ELF-1 (cell line): Measurements from ENCODE around the gene CCDC167.

Experiments
- DNase-seq: peaks from one replicate; pipeline ENCODE4 v3.0.0-alpha.2; 2016; ENCODE audit warnings: low read depth, low spot score

The CCDC167 gene

DNA sequence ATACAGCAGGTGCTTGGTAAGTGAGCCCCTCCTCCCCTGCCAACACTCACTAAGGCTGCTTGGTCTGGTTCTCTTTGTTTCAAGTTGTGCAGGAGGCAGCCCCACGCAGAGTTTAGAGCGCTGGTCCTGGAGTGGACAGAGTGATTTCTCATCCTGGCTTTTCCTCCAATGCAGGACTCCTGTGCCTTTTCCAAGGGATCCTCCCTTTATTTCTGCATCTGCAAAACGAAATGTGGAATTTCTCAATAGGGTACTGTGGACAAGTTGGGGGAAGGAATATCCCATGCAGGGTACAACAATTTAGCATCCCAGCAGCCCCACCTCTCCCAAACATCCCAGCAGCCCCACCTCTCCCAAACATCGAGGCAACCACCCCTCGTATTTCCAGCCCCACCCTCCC, 30.6 kb upstream of the CCDC167 start:
- no peak for DNase-seq

DNA sequence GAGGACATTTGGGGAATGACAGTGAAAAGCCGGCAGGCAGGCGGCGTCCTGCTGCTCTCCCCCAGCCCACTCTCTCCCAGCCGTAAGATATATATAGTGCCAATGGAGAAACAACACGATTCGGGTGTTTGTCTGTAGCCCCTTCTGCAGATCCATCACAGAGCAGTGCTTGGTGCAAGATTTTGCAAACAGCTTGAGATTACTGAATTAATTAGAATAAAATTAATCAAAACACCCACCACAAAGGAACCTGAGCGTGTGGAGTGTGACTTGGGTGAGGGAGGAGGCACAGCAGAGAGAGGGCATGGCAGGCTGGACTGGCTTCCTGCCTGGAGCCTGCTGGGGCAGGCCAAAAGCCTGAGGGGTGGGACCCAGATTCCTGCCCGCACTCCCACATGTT, 28.8 kb upstream of the CCDC167 start:
- no peak for DNase-seq

DNA sequence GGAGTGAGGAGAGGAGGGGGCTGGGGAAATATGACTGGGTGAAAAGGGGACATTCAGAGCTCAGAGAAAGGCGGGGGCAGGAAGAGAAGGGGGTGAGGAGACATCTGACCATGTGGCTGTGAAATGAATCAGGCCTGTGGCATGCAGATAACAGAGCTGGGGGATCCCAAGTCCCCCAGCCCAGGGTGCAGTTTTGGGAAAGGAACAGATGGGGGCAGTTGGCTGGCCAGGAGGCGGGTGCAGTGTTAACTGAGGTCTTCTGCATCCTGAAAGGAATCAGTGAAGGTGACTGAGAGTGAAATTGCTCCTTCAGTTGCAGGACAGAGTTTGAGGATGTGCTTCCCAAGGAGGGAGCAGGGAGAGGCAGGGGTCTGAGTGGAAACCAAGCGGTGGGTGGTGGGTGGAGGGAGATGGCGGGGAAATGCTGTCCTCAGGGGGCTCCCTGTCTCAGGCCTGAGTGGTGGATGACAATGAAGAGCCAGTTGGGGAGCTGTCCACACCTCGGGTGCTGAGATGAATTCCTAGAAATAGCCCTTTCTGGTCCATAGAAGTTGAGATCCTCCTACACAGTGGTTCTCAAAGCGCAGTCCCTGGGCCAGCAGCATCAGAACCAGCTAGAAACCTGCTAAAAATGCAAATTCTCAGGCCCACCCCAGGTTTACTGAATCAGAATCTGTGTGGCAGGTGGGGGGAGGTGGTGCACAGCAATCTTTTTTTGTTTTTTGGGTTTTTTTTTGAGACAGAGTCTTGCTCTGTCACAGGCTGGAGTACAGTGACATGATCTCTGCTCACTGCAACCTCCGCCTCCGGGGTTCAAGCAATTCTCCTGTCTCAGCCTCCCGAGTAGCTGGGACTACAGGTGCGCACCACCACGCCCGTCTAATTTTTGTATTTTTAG, 26.0 kb upstream of the CCDC167 start:
- peak; percentile 62 for DNase-seq

DNA sequence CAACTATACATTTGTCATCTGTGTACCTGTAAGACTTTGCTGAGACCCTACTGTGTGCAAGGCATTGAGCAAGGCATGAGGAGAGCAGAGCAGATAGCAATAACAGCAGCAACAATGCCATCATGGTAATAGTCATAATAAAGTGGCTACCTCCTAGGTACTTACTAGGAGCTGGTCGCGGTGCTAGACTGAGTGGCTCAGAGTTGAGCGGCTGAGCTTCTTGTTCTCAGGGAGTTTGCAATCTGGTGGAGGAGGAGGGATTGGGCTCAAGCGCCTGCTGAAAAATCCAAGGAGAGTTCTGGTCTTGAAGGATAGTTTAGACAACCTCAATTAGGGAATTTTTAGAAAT, 25.3 kb upstream of the CCDC167 start:
- no peak for DNase-seq

DNA sequence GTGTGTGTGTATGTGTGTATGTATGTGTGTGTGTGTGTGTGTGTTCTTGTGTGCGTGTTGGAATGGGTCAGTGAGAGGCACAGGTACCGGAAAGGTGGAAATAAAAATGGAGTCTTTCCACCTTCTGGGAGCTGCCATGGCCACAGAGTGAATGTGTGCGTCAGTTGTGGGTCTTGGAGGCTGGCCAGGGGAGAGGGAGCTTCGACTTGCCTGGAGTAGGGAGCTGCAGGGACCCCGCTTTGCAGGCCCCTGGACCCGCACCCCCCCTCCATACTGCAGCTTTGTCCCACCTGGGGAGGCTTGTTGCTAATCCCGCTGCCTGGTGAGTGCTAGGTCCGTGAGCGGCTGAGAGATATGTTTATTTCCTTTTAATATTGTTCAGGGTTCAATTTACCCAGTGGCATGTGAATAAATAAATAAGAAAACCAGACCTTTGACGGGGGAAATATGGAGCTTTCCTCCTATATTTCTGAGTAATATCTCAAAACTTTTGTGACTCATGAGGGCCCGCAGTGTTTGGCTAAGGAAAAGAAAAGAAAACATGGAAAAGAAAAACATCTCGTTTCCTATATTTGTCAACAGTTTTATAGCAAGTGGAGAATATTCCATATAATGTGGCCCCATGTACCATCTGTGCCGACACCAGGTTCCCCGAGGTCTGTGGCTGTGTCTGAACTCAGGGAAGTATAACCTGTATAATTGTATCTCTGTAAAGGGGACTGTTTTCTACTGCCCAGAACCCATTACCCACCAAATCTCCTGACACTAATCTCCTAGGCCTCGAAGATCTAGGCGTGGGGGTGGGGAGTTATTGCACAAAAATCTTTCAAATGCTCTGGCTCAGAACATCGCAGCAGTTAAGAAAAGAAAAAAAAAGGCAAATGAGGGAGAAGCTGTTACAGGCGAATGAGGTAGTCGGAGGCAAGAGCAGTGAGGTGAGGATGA, 24.6 kb upstream of the CCDC167 start:
- DNase-seq, result no peak

DNA sequence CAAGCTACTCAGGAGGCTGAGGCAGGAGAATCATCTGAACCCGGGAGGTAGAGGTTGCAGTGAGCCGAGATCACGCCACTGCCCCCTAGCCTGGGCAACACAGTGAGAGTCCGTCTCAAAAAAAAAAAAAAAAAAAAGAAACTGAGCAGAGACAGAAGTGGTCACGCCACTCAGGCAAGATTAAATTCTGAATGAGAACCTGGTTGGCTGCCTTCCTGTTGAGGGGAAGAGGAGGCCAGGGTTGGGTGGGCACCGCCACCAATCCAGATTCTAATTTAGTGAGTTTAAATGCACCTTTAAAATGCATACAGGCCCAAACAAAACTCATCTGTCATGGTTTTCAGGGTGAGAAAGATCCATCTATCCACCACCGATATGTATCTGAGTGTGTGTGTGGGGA, 23.7 kb upstream of the CCDC167 start:
- DNase-seq, result no peak

DNA sequence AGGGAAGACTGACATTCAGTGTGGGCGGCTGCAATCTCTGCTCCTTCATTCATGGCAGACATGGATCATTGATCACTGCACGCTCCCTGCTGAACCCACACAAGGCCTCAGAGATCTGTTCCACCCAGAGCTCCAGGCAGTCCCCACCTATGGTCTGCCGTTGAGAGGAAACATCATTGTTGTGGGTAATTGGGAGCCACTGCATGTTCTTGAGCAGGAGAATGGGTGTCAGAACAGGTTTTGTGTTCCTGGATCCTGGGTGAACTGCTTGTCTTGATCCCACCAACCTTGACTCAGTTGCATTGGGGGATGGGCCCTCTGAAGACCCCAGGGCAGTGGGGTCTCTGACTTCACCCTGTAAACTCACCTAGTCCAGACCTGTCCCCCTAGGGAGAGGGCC, 23.1 kb upstream of the CCDC167 start:
- no peak for DNase-seq

DNA sequence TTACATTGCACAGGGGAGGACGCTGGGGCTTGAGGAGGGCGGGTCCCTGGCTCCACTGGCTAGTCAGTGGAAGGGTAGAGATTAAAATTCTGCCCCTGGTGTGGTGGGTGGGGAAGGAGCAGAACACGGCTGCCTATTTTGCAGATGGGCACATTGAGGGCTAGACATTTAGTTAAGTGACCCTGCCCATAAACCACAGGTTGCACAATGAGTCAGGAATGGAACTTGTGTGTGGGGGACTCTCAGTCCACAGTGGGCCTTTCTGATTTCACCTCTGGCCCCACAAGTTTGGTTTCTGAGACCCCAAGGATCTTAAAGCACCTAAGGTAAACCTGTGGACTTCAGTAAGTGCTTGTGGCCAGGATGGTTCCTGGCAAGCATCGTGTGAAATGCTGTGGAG, 22.0 kb upstream of the CCDC167 start:
- no peak for DNase-seq

DNA sequence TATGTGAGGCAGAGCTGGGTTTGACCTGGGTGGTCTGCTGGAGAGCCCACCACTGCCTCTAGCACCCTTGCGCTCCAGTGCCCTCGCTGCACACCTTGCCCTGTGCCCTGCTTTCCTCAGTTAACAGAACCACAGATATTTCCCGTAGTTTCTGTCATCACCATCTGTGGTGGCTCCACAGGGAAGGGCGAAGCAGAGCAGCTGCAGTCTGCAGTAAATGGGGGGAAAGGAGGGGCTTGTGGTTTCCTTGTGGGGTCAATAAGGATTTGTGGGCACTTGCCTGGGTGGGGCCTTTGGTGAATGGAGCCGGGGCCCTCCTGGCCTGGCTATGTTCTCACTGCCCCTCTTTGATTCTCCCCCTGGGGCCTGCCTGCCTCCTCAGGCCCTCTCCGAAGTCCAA, 21.2 kb upstream of the CCDC167 start:
- no peak for DNase-seq

DNA sequence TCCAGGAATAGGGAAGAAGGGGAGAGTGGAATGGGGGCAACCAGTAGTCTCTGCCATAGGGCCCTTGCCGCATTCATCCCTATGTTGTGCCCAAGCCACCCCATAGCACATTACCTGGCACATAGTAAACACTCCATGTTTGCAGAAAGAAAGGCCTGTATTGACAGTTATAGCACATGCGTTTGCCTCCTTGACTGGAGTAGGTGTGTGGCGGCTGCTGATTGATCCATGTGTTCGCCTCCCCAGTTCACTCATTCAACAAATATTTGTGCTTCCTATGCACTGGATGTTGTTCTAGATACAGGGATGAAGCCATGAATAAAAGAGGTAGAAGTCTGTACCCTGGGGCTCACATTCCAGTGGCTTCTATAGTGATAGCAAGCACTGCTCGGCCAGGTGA, 19.8 kb upstream of the CCDC167 start:
- DNase-seq, result no peak

DNA sequence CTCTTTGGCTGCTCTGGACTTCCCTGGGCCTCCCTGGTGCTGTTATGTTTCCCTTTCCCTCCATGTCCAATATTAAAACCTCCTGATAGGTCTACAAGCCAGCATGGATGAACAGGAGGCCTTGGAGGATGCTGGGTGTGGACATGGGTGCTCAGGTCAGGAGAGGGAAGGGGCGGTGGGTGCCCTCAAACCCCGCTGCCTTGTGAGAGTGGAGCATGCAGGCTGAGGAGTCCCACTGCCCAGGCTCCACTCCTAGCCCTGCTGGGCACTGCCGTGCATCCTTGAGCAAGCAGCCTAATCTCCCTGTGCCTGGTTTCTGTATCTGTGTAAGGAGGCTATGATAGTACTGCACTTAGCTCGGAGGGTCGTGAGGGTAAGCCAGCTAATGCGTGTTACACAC, 18.4 kb upstream of the CCDC167 start:
- DNase-seq, result no peak

DNA sequence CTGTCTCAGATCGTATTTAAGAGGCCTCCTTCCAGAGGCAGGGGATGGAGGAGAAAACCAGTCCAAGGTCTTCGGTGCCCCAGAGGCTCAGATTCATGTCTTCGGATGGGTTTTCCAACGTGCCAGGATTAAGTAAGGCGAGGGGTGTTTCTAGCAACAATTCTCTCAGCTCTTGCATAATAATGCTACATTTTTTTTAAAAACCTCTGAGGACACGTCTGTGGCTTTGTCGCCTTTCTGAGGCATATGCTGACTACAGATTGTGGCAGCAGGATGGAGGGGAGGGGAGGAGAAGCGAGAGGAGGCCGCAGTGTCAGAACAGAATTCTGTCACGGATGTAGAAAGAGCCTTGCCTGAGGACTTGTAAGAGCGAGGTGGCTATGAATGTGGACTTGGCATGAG, 17.7 kb upstream of the CCDC167 start:
- DNase-seq, result no peak

DNA sequence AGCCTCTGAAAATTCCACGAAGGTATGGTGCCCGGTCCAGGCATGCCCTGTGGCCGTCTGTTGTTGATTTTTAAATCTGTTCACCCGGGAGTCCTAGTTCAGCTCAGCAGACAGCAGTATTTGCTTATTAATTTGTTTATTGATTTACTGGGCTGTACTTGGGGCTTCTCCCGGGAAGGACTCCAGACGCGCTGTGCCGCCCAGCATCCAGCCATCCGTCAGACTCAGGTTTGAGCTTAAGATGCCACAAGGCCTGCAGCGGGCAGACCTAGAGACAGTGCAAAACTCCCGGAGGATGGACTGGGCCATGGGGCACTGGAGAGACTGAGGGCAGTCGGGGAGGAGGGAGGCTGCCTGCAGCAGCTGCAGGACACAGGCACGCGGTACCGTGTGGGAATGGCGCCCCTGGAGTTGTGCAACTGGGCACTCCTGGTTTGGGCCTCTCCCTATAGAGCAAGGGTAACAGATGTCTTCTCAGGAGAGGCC, 17.3 kb upstream of the CCDC167 start:
- DNase-seq, result no peak

DNA sequence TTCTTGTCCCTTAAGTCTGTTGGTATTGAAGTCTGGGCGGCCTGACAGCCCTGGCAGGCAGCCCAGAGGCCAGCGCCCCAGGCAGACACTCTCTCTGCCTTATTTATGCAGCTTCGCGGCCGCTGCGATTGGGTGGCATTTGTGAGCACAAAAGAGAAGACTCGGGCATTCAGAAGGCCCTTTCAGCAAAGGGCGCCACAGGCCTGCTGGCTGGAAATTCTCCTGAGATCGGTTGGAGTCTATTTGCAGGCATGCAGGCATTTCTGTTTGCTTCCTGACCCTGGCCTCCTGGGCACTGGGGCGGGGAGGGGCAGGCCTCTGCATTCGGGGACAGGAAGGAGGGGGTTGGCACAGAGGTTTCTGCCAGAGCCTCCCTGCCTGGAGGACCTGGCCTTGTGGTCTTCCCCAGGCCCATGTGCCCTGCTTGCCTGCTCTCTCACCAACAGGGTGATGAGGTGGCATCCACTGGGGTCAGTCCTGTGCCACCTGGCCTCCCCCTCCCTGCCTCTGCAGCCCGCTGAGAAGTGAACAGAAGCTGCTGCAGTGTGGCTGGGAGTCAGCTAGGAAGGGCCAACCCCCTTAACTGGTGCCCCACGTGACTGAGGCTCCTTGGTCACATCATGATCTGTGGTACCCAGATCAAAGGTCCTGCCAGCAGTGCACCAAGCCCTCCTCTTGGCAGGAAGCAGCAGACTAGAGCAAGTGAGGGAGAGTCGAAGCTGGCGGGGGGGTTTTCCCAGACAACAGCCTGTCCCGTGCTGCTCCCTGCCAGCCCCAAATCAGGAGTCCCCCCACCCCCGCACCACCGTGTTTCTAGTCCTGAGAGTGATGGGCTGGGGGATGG, 16.6 kb upstream of the CCDC167 start:
- peak; percentile 50 for DNase-seq

DNA sequence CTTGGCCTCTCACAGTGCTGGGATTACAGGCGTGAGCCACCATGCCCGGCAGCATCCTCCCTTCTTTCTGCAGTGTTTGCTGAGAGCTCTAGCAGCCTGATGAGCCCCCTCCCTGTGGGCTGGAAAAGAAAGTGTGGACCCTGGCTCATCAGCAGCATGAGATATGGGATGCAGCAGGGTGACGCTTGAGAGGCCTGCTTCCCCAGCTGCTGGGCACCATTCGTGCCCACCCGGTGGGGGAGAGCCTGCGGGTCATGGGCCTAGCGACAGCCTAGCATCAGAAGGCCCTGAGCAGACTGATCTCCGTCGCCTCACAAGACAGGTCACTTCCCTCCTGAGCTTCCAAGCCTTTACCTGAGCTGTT, 16.0 kb upstream of the CCDC167 start:
- no peak for DNase-seq

DNA sequence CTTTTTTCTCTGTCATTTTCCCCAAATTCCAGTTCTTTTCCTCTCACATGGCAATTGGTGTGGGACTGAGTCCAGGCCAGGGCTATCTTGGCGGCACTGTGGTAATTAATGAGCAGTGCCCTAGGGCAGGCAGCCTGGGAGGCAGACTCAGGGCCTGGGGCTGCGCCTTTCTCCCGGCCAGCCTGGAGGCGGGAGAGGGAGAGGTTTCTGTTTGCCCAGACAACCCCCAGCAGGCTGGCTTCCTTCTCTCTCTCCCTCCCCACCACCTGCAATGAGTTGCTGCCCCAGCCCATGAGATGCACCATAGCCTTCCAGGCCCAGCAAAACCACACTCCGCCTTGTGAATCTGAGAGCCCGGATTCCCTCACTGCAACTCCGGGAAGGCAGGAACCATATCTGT, 15.1 kb upstream of the CCDC167 start:
- peak; percentile 73 for DNase-seq

DNA sequence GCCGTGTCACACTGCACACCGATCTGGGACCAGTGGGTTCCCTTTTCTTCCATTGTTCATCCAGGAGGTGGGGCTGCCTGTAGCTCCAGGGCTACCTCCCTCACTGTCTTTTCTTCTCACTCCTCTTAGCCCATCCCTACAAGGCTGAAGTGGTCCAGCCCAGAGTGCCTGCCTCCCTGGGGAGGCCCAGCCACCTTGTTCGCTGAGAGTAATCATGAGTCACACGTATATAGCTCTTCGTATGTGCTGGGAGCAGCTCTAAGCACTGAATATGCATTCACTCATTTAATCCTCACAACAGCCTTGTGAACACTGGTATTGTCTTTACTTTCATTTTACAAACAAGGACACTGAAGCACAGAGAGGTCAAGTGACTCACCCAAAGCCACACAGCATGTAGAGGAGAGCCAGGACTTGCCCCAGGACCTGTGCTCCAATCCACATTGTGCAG, 14.7 kb upstream of the CCDC167 start:
- no peak for DNase-seq

DNA sequence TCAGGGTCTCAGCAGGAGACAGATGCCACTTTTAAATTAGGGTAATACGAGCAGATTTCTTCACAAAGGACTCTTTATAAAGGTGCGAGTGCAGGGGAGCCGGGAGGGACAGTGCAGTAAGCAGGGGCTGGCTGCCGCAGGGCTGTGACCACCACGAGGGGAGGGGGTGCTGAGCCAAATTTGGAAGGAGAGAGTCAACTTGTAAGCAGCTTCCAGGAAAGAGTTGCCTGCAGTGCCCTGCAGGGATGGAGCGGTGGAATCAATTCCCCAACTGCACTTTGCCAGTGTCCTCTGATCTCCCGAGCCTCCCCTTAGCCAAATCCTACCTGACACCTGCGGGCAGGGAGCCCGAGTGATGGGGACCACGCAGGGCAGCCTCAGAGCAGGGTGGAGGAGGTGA, 13.9 kb upstream of the CCDC167 start:
- DNase-seq, result no peak

DNA sequence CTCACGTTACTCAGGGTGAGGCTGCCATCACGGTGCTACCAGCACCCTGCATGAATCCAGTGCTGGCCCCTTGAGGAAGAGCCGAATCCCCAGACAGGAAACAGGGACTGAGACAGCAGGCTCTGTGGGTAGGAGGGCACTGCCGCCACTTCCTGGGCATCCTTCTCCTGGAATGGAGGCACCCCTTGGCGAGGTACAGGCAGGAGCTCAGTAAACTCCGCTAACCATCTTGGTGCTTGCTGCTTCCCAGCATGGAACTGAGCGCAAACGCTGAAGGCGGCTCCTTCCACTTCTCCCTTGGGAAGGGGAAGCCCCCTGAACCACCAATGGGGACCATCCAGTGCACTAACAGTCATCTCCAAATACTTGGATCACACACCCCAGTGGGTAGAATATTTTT, 13.5 kb upstream of the CCDC167 start:
- no peak for DNase-seq

DNA sequence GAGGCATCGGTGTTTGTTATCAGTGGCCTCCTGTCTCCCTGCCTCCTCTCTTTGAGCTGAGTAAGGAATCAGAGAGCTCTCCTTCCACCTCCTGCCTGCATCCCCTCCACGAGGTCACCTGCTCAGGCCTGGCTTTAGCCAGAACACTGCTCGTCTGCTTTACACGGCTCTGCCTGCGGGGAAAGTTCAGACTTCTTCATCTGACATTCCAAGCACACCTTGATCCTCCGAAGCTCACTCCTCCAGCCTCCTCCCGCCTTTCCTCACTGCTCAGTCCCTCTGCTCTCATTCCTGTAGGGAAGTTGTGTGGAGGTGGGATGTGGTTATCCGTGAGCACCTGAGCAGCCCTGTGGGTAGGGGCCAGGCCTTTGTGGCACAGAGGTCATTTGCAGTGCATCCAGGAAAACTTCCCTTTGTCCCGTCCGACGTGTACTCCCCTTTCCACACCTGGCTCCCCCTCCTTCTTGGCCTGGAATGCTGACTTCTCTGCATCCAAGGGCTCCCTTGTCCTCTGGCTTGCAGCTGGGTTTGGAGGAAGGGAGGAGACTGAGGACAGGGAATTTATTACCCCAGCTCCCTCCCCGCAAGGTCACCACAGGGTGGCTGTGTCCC, 12.8 kb upstream of the CCDC167 start:
- DNase-seq, result peak; percentile 89

DNA sequence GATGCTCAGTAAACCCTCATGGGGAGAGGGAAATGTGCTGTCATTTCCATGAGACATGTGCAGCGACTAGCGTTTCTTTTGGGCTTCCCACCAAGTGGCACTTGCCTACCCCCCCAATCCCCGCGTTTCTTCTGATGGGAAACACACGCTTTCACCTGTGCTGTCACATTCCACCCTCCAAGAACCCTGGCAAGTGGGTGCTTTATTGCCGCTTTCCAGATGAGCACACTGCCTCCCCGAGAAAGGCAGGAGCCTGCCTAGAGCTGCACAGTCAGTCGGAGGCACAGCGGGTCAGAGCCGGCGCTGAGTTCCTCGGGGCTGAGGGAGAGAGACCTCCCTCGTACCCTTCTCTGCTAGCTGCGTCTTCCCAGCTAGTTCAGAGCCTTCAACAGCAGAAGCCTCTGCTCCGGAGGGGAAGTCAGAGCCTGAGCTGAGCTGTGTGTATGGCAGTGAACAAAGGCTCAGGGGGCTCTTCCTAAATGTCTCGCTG, 12.3 kb upstream of the CCDC167 start:
- no peak for DNase-seq
